Measurements from ENCODE around the gene EXOC5.
"Not testable (repeated sequence)": the region's sequence is repeated elsewhere in the genome, so short reads cannot be mapped to it uniquely, and the experiment has no call there.

Gene EXOC5

GRCh38 chr14:57258221-57258620 lies 10.5 kb downstream of the EXOC5 start:
- not testable (repeated sequence) for DNase-seq (ENCODE audit: low read depth in 2 of 3, low spot score in 2 of 3)

GRCh38 chr14:57254884-57255283 lies 13.8 kb downstream of the EXOC5 start:
- no peak for DNase-seq (ENCODE audit: low read depth in 2 of 3, low spot score in 2 of 3)

GRCh38 chr14:57246933-57247657 lies 21.6 kb downstream of the EXOC5 start:
- no peak for DNase-seq (ENCODE audit: low read depth in 2 of 3, low spot score in 2 of 3)

GRCh38 chr14:57245941-57246340 lies 22.8 kb downstream of the EXOC5 start:
- DNase-seq (ENCODE audit: low read depth in 2 of 3, low spot score in 2 of 3), result no peak

- DNase-seq (ENCODE audit: low read depth in 2 of 3, low spot score in 2 of 3), result no peak
These were observed 24.6 kb downstream of the EXOC5 start for GRCh38 chr14:57244106-57244505.

GRCh38 chr14:57243320-57243719 lies 25.4 kb downstream of the EXOC5 start:
- DNase-seq (ENCODE audit: low read depth in 2 of 3, low spot score in 2 of 3), result no peak

- not testable (repeated sequence) for DNase-seq (ENCODE audit: low read depth in 2 of 3, low spot score in 2 of 3)
These were observed 28.6 kb downstream of the EXOC5 start for GRCh38 chr14:57240115-57240514.

GRCh38 chr14:57232006-57232405 lies 36.7 kb downstream of the EXOC5 start:
- no peak for DNase-seq (ENCODE audit: low read depth in 2 of 3, low spot score in 2 of 3)

- not testable (repeated sequence) for DNase-seq (ENCODE audit: low read depth in 2 of 3, low spot score in 2 of 3)
These were observed 40.4 kb downstream of the EXOC5 start for GRCh38 chr14:57228320-57228719.

GRCh38 chr14:57227083-57227482 lies 41.6 kb downstream of the EXOC5 start:
- DNase-seq (ENCODE audit: low read depth in 2 of 3, low spot score in 2 of 3), result no peak

- DNase-seq (ENCODE audit: low read depth in 2 of 3, low spot score in 2 of 3), result no peak
These were observed 46.8 kb downstream of the EXOC5 start for GRCh38 chr14:57221931-57222330.

- DNase-seq (ENCODE audit: low read depth in 2 of 3, low spot score in 2 of 3), result no peak
These were observed 55.8 kb downstream of the EXOC5 start for GRCh38 chr14:57212919-57213318.

GRCh38 chr14:57209561-57209960 lies 59.1 kb downstream of the EXOC5 start:
- DNase-seq (ENCODE audit: low read depth in 2 of 3, low spot score in 2 of 3), result no peak

- DNase-seq (ENCODE audit: low read depth in 2 of 3, low spot score in 2 of 3), result no peak
These were observed 62.8 kb downstream of the EXOC5 start for GRCh38 chr14:57205938-57206337.

- not testable (repeated sequence) for DNase-seq (ENCODE audit: low read depth in 2 of 3, low spot score in 2 of 3)
These were observed 66.0 kb downstream of the EXOC5 start for GRCh38 chr14:57202672-57203071.

GRCh38 chr14:57199921-57200320 lies 68.8 kb downstream of the EXOC5 start:
- DNase-seq (ENCODE audit: low read depth in 2 of 3, low spot score in 2 of 3), result no peak

- DNase-seq (ENCODE audit: low read depth in 2 of 3, low spot score in 2 of 3), result no peak
These were observed 79.6 kb downstream of the EXOC5 start for GRCh38 chr14:57189070-57189469.

GRCh38 chr14:57182760-57183503 lies 85.8 kb downstream of the EXOC5 start:
- no peak for DNase-seq (ENCODE audit: low read depth in 2 of 3, low spot score in 2 of 3)

- no peak for DNase-seq (ENCODE audit: low read depth in 2 of 3, low spot score in 2 of 3)
These were observed 89.4 kb downstream of the EXOC5 start for GRCh38 chr14:57179273-57179672.

GRCh38 chr14:57174466-57174865 lies 94.2 kb downstream of the EXOC5 start:
- DNase-seq (ENCODE audit: low read depth in 2 of 3, low spot score in 2 of 3), result no peak

- DNase-seq (ENCODE audit: low read depth in 2 of 3, low spot score in 2 of 3), result no peak
These were observed 96.8 kb downstream of the EXOC5 start for GRCh38 chr14:57171903-57172302.

- no peak for DNase-seq (ENCODE audit: low read depth in 2 of 3, low spot score in 2 of 3)
These were observed 97.3 kb downstream of the EXOC5 start for GRCh38 chr14:57171363-57171762.

GRCh38 chr14:57169901-57170300 lies 98.8 kb downstream of the EXOC5 start:
- no peak for DNase-seq (ENCODE audit: low read depth in 2 of 3, low spot score in 2 of 3)
